Measurements from ENCODE around the gene ADARB2. TPM values are rescaled to one million over a fixed set of nuclear protein-coding genes. Genes with fewer than 3 reads are reported as not detected.

Gene ADARB2
- total RNA-seq, 4 donors from 2014 or later, result 2.3 to 3.7 (median 2.6) TPM

DNA sequence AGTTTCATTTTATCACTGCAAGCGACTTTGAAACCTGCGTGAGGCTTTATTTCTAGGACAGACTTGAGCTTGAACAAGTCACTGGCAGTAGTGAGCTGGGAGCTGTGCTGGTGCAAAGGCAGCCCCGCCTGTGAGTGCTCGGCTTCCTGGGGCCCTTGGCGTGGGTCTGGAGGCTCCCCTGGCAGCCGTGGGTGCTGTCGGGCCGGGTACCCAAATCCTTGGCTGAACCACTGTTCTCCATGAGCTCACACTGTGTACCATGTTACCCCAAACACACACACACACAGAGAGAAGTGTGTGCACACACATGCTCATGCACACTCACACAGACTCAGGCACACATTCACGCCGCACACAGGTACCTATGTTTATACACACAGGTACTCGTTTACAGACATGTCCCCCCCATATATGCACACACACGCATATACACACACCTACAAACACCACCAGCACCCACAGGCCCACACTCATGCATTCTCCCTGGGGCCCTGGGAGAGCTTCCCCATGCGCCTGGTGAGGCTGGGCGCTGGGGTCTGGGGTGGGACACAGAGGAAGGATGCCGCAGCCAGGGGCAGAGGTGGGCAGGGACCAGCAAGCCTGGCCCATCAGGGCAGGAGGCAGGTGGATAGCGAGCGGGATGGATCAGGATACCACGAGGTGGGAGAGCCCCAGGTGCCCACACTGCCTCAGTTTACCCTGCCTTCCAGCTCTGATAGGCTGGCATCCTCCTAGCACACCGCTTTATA, 158.8 kb downstream of the ADARB2 start:
- peaks cover 0 to 33% (median 0%) of the 10 kb centered on the region in 4 donors for H3K27me3 ChIP-seq
- intact Hi-C loops (cut with DNase I), result no loop called here
- H3K9me3 ChIP-seq, result no peaks in the 10 kb centered on the region
- no peak overlapping the region for H3K27ac ChIP-seq (replicated peaks in 1 of 4)
- no peak for TF ChIP-seq POLR2A (IDR thresholded peaks at IDR 0.05; ENCODE audit: low read depth)
- no peak for TF ChIP-seq EP300 (IDR thresholded peaks at IDR 0.05)
- no peak for TF ChIP-seq POLR2AphosphoS5 (IDR thresholded peaks at IDR 0.05)
- TF ChIP-seq, protein P1, sequence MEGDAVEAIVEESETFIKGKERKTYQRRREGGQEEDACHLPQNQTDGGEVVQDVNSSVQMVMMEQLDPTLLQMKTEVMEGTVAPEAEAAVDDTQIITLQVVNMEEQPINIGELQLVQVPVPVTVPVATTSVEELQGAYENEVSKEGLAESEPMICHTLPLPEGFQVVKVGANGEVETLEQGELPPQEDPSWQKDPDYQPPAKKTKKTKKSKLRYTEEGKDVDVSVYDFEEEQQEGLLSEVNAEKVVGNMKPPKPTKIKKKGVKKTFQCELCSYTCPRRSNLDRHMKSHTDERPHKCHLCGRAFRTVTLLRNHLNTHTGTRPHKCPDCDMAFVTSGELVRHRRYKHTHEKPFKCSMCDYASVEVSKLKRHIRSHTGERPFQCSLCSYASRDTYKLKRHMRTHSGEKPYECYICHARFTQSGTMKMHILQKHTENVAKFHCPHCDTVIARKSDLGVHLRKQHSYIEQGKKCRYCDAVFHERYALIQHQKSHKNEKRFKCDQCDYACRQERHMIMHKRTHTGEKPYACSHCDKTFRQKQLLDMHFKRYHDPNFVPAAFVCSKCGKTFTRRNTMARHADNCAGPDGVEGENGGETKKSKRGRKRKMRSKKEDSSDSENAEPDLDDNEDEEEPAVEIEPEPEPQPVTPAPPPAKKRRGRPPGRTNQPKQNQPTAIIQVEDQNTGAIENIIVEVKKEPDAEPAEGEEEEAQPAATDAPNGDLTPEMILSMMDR (IDR thresholded peaks at IDR 0.05), result no peak
- WGBS, result 86% methylated on average over 12 of the region's 19 CpGs
- H3K4me1 ChIP-seq, result no peaks in the 10 kb centered on the region
- H3K36me3 ChIP-seq, result no peaks in the 10 kb centered on the region
- DNase-seq (ENCODE audit: extremely low spot score), result no peak
- no peak overlapping the region for H3K4me3 ChIP-seq

DNA sequence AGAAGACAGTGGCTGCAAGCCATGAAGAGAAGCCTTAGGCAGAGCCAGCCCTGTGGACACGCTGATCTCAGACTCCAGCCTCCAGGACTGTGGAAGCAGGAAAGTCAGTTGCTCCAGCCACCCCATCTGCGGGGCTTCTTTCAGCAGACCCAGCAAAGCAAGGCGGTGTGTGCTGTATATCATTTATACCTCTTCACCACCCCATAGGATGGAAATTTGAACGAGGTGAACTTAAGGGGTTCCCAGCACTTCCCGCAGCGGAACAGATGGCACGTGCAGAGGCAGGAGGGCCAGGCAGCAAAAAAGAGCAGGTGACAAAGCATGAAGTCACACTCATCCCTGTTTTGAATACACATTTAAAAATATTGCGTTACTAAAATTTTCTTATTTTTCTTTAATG, 159.4 kb downstream of the ADARB2 start:
- Histone ChIP-seq H3K4me1 (no peaks in the 10 kb centered on the region), H3K4me3 (no peak overlapping the region), H3K27me3 (peaks cover 0 to 39% (median 0%) of the 10 kb centered on the region in 4 donors), H3K27ac (replicated peaks in 1 of 4) (no peak overlapping the region), H3K9me3 (no peaks in the 10 kb centered on the region), H3K36me3 (no peaks in the 10 kb centered on the region)
- TF ChIP-seq POLR2AphosphoS5 (IDR thresholded peaks at IDR 0.05) (no peak), EP300 (IDR thresholded peaks at IDR 0.05) (no peak), POLR2A (IDR thresholded peaks at IDR 0.05; ENCODE audit: low read depth) (no peak)
- TF ChIP-seq, protein P1 (IDR thresholded peaks at IDR 0.05), result no peak
- DNase-seq (ENCODE audit: extremely low spot score), result no peak
- intact Hi-C loops (cut with DNase I), result no loop called here
- 79% methylated on average over 8 of the region's 8 CpGs for WGBS

DNA sequence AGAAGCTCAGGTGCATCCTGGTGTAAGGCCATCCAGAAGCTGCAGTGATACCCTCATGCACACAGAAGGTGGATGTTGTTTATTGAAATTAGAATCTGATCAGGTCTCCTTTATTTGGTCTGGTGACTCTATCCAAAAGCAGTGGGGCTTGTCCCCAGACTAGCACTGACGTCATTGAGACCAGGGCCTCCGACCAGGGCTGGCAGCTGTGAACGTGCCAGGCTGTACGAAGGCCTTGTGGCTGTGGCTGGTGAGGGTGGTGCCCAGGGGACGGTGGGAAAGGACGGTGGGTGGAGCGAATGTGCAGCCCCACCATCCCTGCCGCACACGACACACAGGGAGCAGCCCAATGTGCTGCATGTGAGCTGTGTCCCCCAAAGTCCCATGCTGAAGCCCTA, 160.0 kb downstream of the ADARB2 start:
- TF ChIP-seq POLR2A (IDR thresholded peaks at IDR 0.05; ENCODE audit: low read depth) (no peak), EP300 (IDR thresholded peaks at IDR 0.05) (no peak), POLR2AphosphoS5 (IDR thresholded peaks at IDR 0.05) (no peak)
- TF ChIP-seq, protein P1 (IDR thresholded peaks at IDR 0.05), result no peak
- 96% methylated on average over 7 of the region's 9 CpGs for WGBS
- no peak overlapping the region for H3K4me3 ChIP-seq
- no peaks in the 10 kb centered on the region for H3K4me1 ChIP-seq
- H3K9me3 ChIP-seq, result no peaks in the 10 kb centered on the region
- H3K36me3 ChIP-seq, result no peaks in the 10 kb centered on the region
- H3K27me3 ChIP-seq, result peaks cover 0 to 43% (median 0%) of the 10 kb centered on the region in 4 donors
- no peak overlapping the region for H3K27ac ChIP-seq (replicated peaks in 1 of 4)
- no peak for DNase-seq (ENCODE audit: extremely low spot score)
- intact Hi-C loops (cut with DNase I), result no loop called here

DNA sequence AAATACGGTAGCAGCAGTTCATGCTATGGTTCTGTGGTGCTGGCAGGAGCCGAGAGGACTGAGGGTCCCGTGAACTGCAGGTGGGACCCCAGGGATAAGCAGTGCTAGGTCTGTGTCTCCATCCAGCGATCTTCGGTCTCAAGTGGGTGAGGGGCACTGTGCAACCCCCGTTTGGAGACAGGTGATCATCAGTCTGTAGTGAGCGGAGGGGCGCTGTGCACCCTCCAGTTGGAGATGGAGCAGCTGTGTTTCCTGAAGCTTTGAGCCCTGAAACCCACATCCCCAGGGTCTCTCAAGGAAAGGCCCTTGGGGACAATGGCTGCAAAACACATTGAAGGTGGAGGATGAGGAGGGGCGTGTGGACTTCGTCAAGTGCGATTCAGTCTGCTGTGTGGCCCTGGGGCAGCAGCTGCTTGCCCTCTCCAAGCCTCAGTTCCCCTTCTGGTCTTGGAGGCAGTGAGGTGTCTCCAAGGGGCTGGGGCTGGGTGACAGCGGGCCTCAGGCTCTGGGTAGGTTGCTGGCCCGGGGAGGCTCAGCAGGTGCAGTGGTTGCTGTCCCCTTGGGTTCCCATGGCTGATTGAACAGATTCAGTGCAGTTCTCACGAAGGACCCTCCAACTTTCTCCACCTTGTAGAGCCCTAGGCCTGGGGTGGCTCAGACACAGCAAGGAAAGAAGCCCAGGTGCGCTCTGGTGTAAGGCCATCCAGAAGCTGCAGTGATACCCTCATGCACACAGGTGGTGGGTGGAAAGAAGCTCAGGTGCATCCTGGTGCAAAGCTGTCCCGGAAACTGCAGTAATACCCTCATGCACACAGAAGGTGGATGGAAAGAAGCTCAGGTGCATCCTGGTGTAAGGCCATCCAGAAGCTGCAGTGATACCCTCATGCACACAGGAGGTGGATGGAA, 160.6 kb downstream of the ADARB2 start:
- H3K27me3 ChIP-seq, result peaks cover 0 to 47% (median 0%) of the 10 kb centered on the region in 4 donors
- H3K4me3 ChIP-seq, result no peak overlapping the region
- intact Hi-C loops (cut with DNase I), result no loop called here
- TF ChIP-seq POLR2A (IDR thresholded peaks at IDR 0.05; ENCODE audit: low read depth) (no peak), EP300 (IDR thresholded peaks at IDR 0.05) (no peak), POLR2AphosphoS5 (IDR thresholded peaks at IDR 0.05) (no peak)
- TF ChIP-seq, protein P1 (IDR thresholded peaks at IDR 0.05), result no peak
- no peaks in the 10 kb centered on the region for H3K36me3 ChIP-seq
- H3K27ac ChIP-seq (replicated peaks in 1 of 4), result no peak overlapping the region
- H3K9me3 ChIP-seq, result no peaks in the 10 kb centered on the region
- H3K4me1 ChIP-seq, result no peaks in the 10 kb centered on the region
- 91% methylated on average over 9 of the region's 16 CpGs for WGBS
- DNase-seq (ENCODE audit: extremely low spot score), result no peak

Measured in esophagus muscularis mucosa (tissue), 4 donors.